Large intestine (tissue), 3 donors: ENCODE data around the gene SIL1. TPM values are rescaled to one million over a fixed set of nuclear protein-coding genes. Genes with fewer than 3 reads are reported as not detected.
"Not testable (repeated sequence)": the region's sequence is repeated elsewhere in the genome, so short reads cannot be mapped to it uniquely, and the experiment has no call there.

Source experiments
- DNase-seq, 2 donors: peaks; one replicate each; pipeline versions ENCODE4 v3.0.0 to v3.0.0-alpha.2; 2013
- H3K27ac ChIP-seq: one replicate; pipeline ENCODE4 v1.5.1; 2013; ENCODE audit warnings: low read length
- H3K27me3 ChIP-seq: 2 replicates; pipeline ENCODE4 v1.6.1; 2013; ENCODE audit warnings: low read length; ENCODE audit not compliant: control insufficient read depth, insufficient read depth
- H3K36me3 ChIP-seq: 2 replicates; pipeline ENCODE4 v1.6.1; 2013; ENCODE audit warnings: low read length; ENCODE audit not compliant: control insufficient read depth, insufficient read depth
- H3K4me1 ChIP-seq: one replicate; pipeline ENCODE4 v1.6.1; 2013; ENCODE audit warnings: low read length; ENCODE audit not compliant: control insufficient read depth, insufficient read depth
- H3K4me3 ChIP-seq: one replicate; pipeline ENCODE4 v1.5.1; 2013; ENCODE audit warnings: low read length
- H3K9me3 ChIP-seq: one replicate; pipeline ENCODE4 v1.6.1; 2013; ENCODE audit warnings: mild to moderate bottlenecking, low read depth, low read length, moderate library complexity; ENCODE audit not compliant: control insufficient read depth
- WGBS: methylation state at CpG from one replicate; pipeline ENCODE4 v1.1.5; 2013; ENCODE audit warnings: low lambda C conversion rate; ENCODE audit not compliant: insufficient coverage; 5-methylcytosine and 5-hydroxymethylcytosine counted together
- polyA plus RNA-seq: library from polyadenylated mRNA; unstranded; fragments of 120-200 nt; gene quantifications from one replicate; pipeline ENCODE4 v1.2.1, GENCODE V29; 2013

The SIL1 gene
- polyA plus RNA-seq, 1 donor: 40.2 TPM

GRCh38 chr5:139116100-139116655 lies 82.0 kb downstream of the SIL1 start:
- no peak for DNase-seq
- no peak overlapping the region for H3K4me3 ChIP-seq
- H3K9me3 ChIP-seq: peaks cover 3% of the 10 kb centered on the region
- no peaks in the 10 kb centered on the region for H3K4me1 ChIP-seq
- 67% methylated on average over 1 of the region's 5 CpGs for WGBS
- H3K27ac ChIP-seq: no peak overlapping the region
- H3K36me3 ChIP-seq: peaks cover 38% of the 10 kb centered on the region
- no peaks in the 10 kb centered on the region for H3K27me3 ChIP-seq

DNA sequence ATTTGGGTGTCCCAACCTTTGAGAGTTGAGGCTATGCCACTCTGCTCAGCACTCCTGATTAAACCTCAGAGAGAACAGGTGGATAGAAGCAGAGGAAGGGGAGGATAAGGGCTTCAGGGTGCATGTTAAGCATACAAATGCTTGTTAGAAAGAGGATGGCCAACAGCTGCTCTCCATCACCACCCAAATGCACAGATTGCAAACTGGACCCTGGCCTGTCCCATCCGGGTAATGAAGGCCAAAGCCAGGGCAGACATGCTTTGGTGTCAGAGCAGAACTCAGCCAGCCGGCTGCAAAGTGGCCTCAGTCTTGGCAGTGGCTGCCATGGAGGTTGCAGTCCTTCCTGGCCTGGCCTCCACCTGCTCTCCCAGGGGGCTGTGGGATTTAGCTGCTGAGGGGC lies 84.3 kb downstream of the SIL1 start:
- no peaks in the 10 kb centered on the region for H3K27me3 ChIP-seq
- H3K27ac ChIP-seq: no peak overlapping the region
- DNase-seq: no peak
- WGBS: no CpG with 5 or more reads among the region's 2 CpGs
- peaks cover 3% of the 10 kb centered on the region for H3K9me3 ChIP-seq
- no peaks in the 10 kb centered on the region for H3K4me1 ChIP-seq
- H3K36me3 ChIP-seq: peaks cover 18% of the 10 kb centered on the region
- no peak overlapping the region for H3K4me3 ChIP-seq

DNA sequence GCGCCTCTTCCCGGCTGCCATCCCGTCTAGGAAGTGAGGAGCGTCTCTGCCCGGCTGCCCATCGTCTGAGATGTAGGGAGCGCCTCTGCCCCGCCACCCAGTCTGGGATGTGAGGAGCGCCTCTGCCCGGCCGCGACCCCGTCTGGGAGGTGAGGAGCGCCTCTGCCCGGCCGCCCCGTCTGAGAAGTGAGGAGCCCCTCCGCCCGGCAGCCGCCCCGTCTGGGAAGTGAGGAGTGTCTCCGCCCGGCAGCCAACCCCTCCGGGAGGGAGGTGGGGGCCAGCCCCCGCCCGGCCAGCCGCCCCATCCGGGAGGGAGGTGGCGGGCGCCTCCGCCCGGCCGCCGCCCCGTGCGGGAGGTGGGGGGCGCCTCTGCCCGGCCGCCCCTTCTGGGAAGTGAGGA lies 85.8 kb downstream of the SIL1 start:
- not testable (repeated sequence) for DNase-seq, H3K4me3 ChIP-seq, H3K27ac ChIP-seq, H3K4me1 ChIP-seq, H3K9me3 ChIP-seq, H3K27me3 ChIP-seq
- H3K36me3 ChIP-seq: peaks cover 13% of the 10 kb centered on the region
- WGBS: no CpG with 5 or more reads among the region's 39 CpGs

DNA sequence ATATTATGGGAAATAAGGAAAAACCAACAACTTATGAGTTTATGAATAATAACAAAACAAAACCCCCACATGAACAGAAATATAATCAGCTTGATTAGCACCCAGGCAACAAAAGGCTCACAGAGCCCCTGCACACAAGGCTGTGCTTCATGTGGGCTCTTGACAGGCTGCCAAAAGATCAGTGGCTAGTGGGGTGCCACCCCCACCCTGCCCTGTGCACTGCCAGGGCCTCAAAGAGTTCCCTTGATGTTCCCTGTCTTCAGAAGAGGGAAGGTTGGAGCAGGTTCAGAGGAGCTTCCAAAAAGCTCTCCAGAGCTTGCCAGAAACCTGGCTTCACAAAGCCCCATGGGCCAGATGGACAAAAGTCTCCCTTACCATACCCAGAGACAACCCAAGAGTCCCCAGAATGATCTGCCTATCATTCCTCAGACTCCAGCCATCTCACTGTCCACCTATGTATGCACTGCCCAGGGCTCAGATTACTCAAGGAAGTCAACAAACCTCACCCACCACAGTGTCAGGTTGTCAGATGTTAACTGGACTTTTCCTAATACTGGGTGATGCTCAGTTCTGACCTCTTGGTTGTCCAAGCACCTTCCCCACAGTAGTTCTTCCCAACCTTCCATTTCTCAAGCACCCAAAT lies 87.5 kb downstream of the SIL1 start:
- H3K4me1 ChIP-seq: no peaks in the 10 kb centered on the region
- DNase-seq: no peak

DNA sequence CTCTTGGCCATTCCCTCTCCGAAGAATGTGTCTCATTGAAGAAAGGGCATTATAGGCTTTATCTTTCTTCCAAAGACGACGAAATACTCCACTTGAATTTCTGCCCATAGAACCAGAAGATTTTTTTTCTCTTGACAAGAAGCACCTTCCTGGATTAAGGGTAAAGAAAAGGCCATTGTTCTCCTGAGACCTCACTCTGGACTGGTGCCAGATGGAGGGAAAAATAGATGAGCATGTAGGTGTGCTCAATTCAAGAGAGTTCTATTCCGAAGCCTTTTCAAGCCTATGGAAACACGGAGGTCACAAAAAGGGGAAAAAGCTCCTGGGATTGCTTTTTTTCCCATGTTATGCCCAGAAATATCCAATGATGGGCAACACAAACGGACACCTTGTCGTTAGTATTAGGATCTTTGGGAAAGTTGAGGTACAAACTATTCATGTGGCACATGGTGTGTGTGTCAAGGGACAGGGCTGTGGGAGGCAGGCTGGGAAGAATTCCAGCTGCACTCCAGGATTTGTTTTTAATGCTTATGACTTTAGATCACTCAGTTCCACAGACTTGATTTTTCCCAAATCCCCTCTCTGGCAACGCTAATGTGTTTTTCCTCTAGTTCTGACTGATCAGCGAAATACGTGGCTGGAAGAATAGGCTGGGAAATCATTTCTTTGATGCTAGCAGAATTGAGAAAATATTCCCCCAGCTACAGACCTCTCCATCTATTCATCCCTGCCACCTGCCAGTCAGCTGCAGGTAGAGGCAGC lies 89.9 kb downstream of the SIL1 start:
- Histone ChIP-seq H3K4me1 (no peaks in the 10 kb centered on the region), H3K27me3 (no peaks in the 10 kb centered on the region), H3K9me3 (peaks cover 3% of the 10 kb centered on the region), H3K27ac (no peak overlapping the region), H3K4me3 (no peak overlapping the region), H3K36me3 (peaks cover 3% of the 10 kb centered on the region)
- peak in 1 of 2 donors; percentile 20 for DNase-seq
- WGBS: 45% methylated on average over 4 of the region's 10 CpGs

More for the DNA sequence above, 87.5 kb downstream of the SIL1 start:
- Histone ChIP-seq H3K4me3 (no peak overlapping the region), H3K9me3 (peaks cover 3% of the 10 kb centered on the region), H3K36me3 (peaks cover 3% of the 10 kb centered on the region), H3K27me3 (no peaks in the 10 kb centered on the region), H3K27ac (no peak overlapping the region)

GRCh38 chr5:139105621-139106071 lies 92.5 kb downstream of the SIL1 start:
- no peaks in the 10 kb centered on the region for H3K4me1 ChIP-seq
- no peak overlapping the region for H3K4me3 ChIP-seq
- H3K36me3 ChIP-seq: peaks cover 3% of the 10 kb centered on the region
- no peaks in the 10 kb centered on the region for H3K9me3 ChIP-seq
- WGBS: 50% methylated on average over 2 of the region's 15 CpGs
- H3K27me3 ChIP-seq: no peaks in the 10 kb centered on the region
- no peak for DNase-seq
- H3K27ac ChIP-seq: no peak overlapping the region

DNA sequence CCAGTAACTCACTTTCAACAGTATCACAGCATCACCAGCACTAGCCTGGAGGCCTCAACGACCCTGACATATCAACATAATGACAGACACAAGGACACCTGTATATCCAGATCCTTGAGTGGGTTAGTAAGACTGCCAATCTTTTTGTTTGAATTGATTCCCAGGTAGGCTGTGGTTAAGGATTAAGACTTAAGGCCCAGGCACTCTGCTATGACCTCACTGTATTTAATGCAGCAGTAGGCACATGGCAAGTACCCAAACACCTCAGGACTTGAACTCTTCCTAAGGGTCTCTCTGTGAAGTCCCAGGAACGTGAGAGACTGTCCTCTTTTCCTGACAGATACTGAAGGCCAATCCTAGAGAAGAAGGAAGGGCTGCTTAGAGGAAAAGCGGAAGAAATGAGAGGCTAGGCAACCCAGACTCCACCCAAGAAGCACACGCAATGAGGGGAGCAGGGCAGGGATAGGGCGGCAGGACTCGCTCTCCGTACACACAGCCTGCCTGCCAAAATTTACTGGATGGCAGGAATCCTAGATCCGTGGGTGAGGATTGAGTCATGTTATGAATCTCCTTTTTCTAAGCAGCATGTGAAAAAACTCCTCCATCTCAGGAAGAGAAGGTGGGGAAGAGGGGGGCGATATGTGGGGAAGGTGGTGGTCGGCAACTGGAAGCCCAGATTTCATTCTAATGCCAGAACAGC lies 93.4 kb downstream of the SIL1 start:
- WGBS: no CpG with 5 or more reads among the region's 10 CpGs

GRCh38 chr5:139103762-139104161 lies 94.4 kb downstream of the SIL1 start:
- Histone ChIP-seq H3K27ac (no peak overlapping the region), H3K4me1 (no peaks in the 10 kb centered on the region), H3K4me3 (no peak overlapping the region), H3K36me3 (peaks cover 3% of the 10 kb centered on the region), H3K9me3 (no peaks in the 10 kb centered on the region), H3K27me3 (no peaks in the 10 kb centered on the region)
- no peak for DNase-seq

More for the DNA sequence above, 93.4 kb downstream of the SIL1 start:
- H3K36me3 ChIP-seq: peaks cover 3% of the 10 kb centered on the region
- no peaks in the 10 kb centered on the region for H3K9me3 ChIP-seq
- H3K4me1 ChIP-seq: no peaks in the 10 kb centered on the region
- H3K4me3 ChIP-seq: no peak overlapping the region
- no peaks in the 10 kb centered on the region for H3K27me3 ChIP-seq
- peak; percentile 8 to 12 for DNase-seq
- peak overlapping the region; percentile 12 for H3K27ac ChIP-seq

DNA sequence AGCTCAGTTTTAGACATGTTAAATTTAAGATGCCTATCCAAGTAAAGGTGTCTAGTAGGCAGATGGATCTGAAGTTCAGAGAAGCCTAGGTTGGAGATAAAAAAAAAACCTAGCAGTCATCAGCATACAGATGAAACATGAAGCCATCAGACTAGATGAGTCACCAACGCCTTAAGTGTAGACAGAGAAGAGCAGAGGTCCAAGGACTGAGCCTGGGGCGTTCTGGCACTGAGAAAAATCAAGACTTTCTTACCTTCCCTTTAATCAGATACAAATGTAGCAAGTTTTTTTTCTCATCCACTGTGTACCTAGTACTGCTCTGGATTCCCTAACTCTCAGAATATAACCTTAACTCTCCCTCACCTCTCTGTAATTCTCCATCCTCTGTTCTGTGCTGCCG lies 97.3 kb downstream of the SIL1 start:
- peaks cover 3% of the 10 kb centered on the region for H3K36me3 ChIP-seq
- H3K4me1 ChIP-seq: no peaks in the 10 kb centered on the region
- WGBS: 60% methylated on average over 1 of the region's 3 CpGs
- no peak overlapping the region for H3K27ac ChIP-seq
- no peak for DNase-seq
- no peak overlapping the region for H3K4me3 ChIP-seq
- no peaks in the 10 kb centered on the region for H3K27me3 ChIP-seq
- no peaks in the 10 kb centered on the region for H3K9me3 ChIP-seq
